Measurements from ENCODE around the gene LARP4.

GRCh38 chr12:50387487-50387886 is 13.2 kb upstream of the LARP4 start:
- no peak for TF ChIP-seq EZH2 (IDR thresholded peaks at IDR 0.05; ENCODE audit: borderline replicate concordance, low read depth, low read length, severe bottlenecking)
- TF ChIP-seq CTCF (IDR thresholded peaks at IDR 0.05; ENCODE audit: borderline replicate concordance, extremely low read depth, low read length, poor library complexity, severe bottlenecking) = no peak

Data from DND-41 (cell line).